ENCODE measurements around the gene BPIFA2. TPM values are rescaled to one million over a fixed set of nuclear protein-coding genes. Genes with fewer than 3 reads are reported as not detected.
"Not testable (repeated sequence)": the region's sequence is repeated elsewhere in the genome, so short reads cannot be mapped to it uniquely, and the experiment has no call there.

BPIFA2 gene
- total and polyA plus RNA-seq, 3 experiments from 2014 or later: not detected

DNA sequence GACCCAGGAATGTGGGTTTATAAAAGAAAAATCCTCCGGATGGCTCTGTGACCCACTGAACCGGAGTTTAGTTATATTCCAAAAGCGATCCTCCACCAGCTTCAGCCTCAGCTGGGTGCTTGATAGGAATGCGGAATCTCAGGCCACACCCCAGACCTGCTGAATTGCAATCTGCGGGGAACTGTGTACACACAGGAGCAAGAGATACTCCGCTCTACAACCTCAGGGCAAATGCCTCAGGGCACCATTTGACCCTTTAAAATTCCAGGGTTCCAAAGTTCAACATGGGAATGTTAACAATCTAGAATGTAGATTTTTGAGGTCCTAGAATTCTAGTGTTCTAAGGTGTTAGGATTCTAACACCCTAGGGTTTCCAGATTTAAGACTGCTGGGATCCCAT lies 10.8 kb downstream of the BPIFA2 start:
- peaks cover 8 to 13% of the 10 kb centered on the region in 2 donors for H3K27me3 Mint-ChIP-seq
- ChIA-PET POLR2A (no interaction called here), CTCF (no interaction called here)
- H3K4me1 Mint-ChIP-seq: no peaks in the 10 kb centered on the region
- Histone ChIP-seq H3K27me3 (ENCODE audit: insufficient read depth, low read length, poor library complexity, severe bottlenecking) (no peaks in the 10 kb centered on the region), H3K36me3 (ENCODE audit: insufficient read depth, low read length) (no peaks in the 10 kb centered on the region), H3K9me3 (ENCODE audit: low read length) (no peaks in the 10 kb centered on the region), H3K27ac (ENCODE audit: low read depth, low read length) (no peak overlapping the region), H3K4me1 (ENCODE audit: insufficient read depth, low read length) (no peaks in the 10 kb centered on the region), H3K4me3 (ENCODE audit: low read length) (no peak overlapping the region)
- DNase-seq: no peak
- H3K36me3 Mint-ChIP-seq: no peaks in the 10 kb centered on the region
- H3K4me3 Mint-ChIP-seq: no peak overlapping the region
- peaks cover 0 to 5% (median 0%) of the 10 kb centered on the region in 5 donors for H3K9me3 Mint-ChIP-seq
- H3K27ac Mint-ChIP-seq: no peak overlapping the region

DNA sequence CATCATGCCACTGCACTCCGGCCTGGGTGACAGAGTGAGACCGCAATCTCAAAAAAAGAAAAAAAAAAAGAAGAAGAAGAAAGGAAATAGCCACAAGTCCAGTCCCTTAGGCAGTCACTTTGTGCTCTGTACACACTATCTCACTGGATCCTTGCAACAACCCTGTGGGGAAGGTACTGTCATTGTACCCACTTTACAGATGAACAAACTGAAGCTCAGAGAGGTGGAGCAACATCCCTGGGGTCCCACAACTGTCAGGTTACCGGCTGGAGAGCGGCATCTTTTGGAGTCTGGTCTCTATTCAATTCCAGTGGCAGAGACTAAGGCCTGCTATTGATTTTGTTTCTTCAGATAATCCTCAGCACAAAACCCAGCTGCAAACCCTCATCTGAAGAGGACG lies 12.2 kb downstream of the BPIFA2 start:
- H3K27me3 Mint-ChIP-seq: peaks cover 11 to 12% of the 10 kb centered on the region in 2 donors
- no peak overlapping the region for H3K27ac ChIP-seq (ENCODE audit: low read depth, low read length)
- ChIA-PET POLR2A (no interaction called here), CTCF (no interaction called here)
- H3K9me3 ChIP-seq (ENCODE audit: low read length): no peaks in the 10 kb centered on the region
- H3K4me1 Mint-ChIP-seq: no peaks in the 10 kb centered on the region
- H3K36me3 ChIP-seq (ENCODE audit: insufficient read depth, low read length): no peaks in the 10 kb centered on the region
- no peak overlapping the region for H3K4me3 ChIP-seq (ENCODE audit: low read length)
- DNase-seq: no peak
- H3K4me1 ChIP-seq (ENCODE audit: insufficient read depth, low read length): no peaks in the 10 kb centered on the region
- no peaks in the 10 kb centered on the region for H3K36me3 Mint-ChIP-seq
- peaks cover 0 to 5% (median 0%) of the 10 kb centered on the region in 5 donors for H3K9me3 Mint-ChIP-seq
- H3K27ac Mint-ChIP-seq: no peak overlapping the region
- no peak overlapping the region for H3K4me3 Mint-ChIP-seq
- H3K27me3 ChIP-seq (ENCODE audit: insufficient read depth, low read length, poor library complexity, severe bottlenecking): no peaks in the 10 kb centered on the region

DNA sequence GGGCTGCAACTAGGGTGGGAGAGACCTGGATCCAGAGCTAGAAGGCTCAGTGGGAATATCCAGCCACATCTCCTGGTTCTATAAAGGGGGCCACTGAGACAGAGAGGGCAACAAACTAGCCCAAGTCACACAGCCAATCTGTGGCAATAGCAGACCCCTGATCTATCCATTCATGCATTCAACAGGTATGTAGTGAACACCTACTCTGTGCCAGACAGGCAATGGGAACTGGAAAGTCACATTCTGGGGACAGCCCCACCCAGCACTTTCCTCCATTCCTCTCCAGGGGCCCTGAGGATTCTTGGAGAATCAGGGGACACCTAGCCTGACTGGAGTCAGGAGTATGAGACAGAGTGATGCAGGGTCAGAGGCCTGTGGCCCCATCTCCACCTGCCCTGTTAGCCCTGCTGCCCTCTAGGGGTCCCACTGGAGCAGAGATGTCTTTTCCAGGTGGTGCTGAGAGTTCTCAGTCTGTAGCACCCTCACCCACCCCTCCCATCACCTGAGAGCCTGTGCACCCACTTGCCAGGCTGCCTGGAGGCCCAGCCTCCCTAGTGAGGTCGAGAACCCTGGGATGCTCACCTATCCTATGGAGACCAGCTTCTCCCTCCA lies 13.6 kb downstream of the BPIFA2 start:
- Mint-ChIP-seq H3K36me3 (no peaks in the 10 kb centered on the region), H3K4me1 (no peaks in the 10 kb centered on the region), H3K4me3 (no peak overlapping the region), H3K27ac (no peak overlapping the region), H3K27me3 (peaks cover 10 to 12% of the 10 kb centered on the region in 2 donors), H3K9me3 (peaks cover 0 to 5% (median 0%) of the 10 kb centered on the region in 5 donors)
- no peak for DNase-seq
- no peaks in the 10 kb centered on the region for H3K27me3 ChIP-seq (ENCODE audit: insufficient read depth, low read length, poor library complexity, severe bottlenecking)
- no peaks in the 10 kb centered on the region for H3K36me3 ChIP-seq (ENCODE audit: insufficient read depth, low read length)
- H3K4me3 ChIP-seq (ENCODE audit: low read length): no peak overlapping the region
- CTCF ChIA-PET: no interaction called here
- POLR2A ChIA-PET: no interaction called here
- H3K27ac ChIP-seq (ENCODE audit: low read depth, low read length): no peak overlapping the region
- no peaks in the 10 kb centered on the region for H3K9me3 ChIP-seq (ENCODE audit: low read length)
- no peaks in the 10 kb centered on the region for H3K4me1 ChIP-seq (ENCODE audit: insufficient read depth, low read length)

DNA sequence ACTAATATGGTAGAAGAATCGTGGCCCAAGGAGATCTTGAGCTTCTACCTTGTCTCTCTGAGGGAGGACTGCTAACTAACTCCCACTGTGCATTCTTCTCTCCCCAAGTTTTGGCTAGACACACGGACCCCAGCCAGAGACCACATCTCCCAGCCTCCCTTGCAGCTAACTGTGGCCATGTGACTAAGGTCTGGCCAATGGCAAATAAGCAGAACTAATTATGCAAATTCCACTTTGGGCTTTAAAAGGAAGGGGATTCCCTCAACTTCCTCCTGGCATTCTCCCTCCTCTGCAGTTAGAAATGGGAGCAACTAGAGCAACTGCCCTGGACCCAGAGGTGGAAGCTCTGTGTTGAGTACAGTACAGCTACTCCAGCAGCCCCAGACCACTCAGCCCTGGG lies 15.4 kb downstream of the BPIFA2 start:
- Mint-ChIP-seq H3K27me3 (peaks cover 5 to 12% of the 10 kb centered on the region in 2 donors), H3K9me3 (peaks cover 0 to 5% (median 0%) of the 10 kb centered on the region in 5 donors), H3K27ac (peak overlapping the region in 1 of 8 donors; percentile 24), H3K36me3 (no peaks in the 10 kb centered on the region), H3K4me1 (no peaks in the 10 kb centered on the region), H3K4me3 (no peak overlapping the region)
- POLR2A ChIA-PET: no interaction called here
- no peaks in the 10 kb centered on the region for H3K4me1 ChIP-seq (ENCODE audit: insufficient read depth, low read length)
- CTCF ChIA-PET: no interaction called here
- no peak overlapping the region for H3K27ac ChIP-seq (ENCODE audit: low read depth, low read length)
- no peak for DNase-seq
- no peaks in the 10 kb centered on the region for H3K36me3 ChIP-seq (ENCODE audit: insufficient read depth, low read length)
- H3K4me3 ChIP-seq (ENCODE audit: low read length): no peak overlapping the region
- no peaks in the 10 kb centered on the region for H3K9me3 ChIP-seq (ENCODE audit: low read length)
- H3K27me3 ChIP-seq (ENCODE audit: insufficient read depth, low read length, poor library complexity, severe bottlenecking): no peaks in the 10 kb centered on the region

DNA sequence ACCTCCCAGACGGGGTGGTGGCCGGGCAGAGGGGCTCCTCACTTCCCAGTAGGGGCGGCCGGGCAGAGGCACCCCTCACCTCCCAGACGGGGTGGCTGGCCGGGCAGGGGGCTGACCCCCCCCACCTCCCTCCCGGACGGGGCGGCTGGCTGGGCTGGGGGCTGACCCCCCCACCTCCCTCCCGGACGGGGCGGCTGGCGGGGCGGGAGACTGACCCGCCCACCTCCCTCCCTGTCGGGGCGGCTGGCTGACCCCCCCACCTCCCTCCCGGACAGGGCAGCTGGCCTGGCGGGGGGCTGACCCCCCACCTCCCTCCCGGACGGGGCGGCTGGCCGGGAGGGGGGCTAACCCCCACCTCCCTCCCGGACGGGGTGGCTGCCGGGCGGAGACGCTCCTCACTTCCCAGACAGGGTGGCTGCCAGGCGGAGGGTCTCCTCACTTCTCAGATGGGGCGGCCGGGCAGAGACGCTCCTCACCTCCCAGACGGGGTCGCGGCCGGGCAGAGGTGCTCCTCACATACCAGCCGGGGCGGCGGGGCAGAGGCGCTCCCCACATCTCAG lies 17.2 kb downstream of the BPIFA2 start:
- H3K4me1 ChIP-seq (ENCODE audit: insufficient read depth, low read length); H3K4me1 Mint-ChIP-seq; H3K36me3 Mint-ChIP-seq; POLR2A ChIA-PET; H3K4me3 ChIP-seq (ENCODE audit: low read length); H3K27me3 ChIP-seq (ENCODE audit: insufficient read depth, low read length, poor library complexity, severe bottlenecking); H3K9me3 Mint-ChIP-seq; H3K36me3 ChIP-seq (ENCODE audit: insufficient read depth, low read length); H3K9me3 ChIP-seq (ENCODE audit: low read length); H3K4me3 Mint-ChIP-seq; H3K27ac ChIP-seq (ENCODE audit: low read depth, low read length); DNase-seq; CTCF ChIA-PET; H3K27ac Mint-ChIP-seq: not testable (repeated sequence)
- H3K27me3 Mint-ChIP-seq: peaks cover 5 to 13% of the 10 kb centered on the region in 2 donors

DNA sequence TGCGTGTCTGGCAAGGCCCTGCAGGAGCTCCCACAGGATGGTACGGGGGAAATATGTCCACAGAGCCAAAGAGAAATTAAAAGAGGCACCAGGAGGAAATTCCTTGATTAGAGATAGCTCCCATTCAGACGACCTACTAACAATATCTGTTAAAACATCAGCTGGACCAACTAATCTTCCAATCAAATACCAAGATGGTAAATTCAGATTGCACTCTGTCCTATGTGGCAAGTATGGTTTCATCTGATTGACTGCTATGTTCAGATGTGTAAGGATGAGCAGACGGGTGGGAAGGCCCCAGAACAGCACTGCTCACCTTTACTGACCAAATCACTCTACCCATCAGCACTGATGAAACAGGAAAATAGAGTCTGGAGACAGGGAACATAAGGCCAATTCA lies 19.5 kb downstream of the BPIFA2 start:
- no peaks in the 10 kb centered on the region for H3K4me1 Mint-ChIP-seq
- H3K9me3 Mint-ChIP-seq: peaks cover 0 to 3% (median 0%) of the 10 kb centered on the region in 5 donors
- CTCF ChIA-PET: no interaction called here

DNA sequence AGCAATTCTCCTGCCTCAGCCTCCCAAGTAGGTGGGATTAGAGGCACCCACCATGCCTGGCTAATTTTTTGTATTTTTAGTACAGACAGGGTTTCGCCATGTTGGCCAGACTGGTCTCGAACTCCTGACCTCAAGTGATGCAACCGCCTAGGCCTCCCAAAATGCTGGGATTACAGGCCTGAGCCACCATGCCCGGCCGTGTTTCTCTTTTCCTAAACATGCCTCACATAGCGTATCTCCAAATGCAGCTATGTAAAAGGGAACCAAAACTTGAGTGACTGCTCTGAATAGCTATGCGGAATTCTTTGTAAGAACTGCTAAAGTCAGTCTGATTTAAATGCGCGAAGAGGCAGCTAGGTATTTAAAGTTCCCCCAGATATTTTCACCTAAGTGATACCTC lies 20.5 kb downstream of the BPIFA2 start:
- Histone ChIP-seq H3K4me3 (ENCODE audit: low read length) (no peak overlapping the region), H3K27me3 (ENCODE audit: insufficient read depth, low read length, poor library complexity, severe bottlenecking) (no peaks in the 10 kb centered on the region), H3K4me1 (ENCODE audit: insufficient read depth, low read length) (no peaks in the 10 kb centered on the region), H3K36me3 (ENCODE audit: insufficient read depth, low read length) (no peaks in the 10 kb centered on the region), H3K9me3 (ENCODE audit: low read length) (no peaks in the 10 kb centered on the region), H3K27ac (ENCODE audit: low read depth, low read length) (no peak overlapping the region)
- Mint-ChIP-seq H3K4me1 (no peaks in the 10 kb centered on the region), H3K4me3 (no peak overlapping the region), H3K27ac (peak overlapping the region in 1 of 8 donors; percentile 92), H3K27me3 (peaks cover 3 to 26% of the 10 kb centered on the region in 2 donors), H3K9me3 (peaks cover 0 to 1% (median 0%) of the 10 kb centered on the region in 5 donors), H3K36me3 (no peaks in the 10 kb centered on the region)
- ChIA-PET POLR2A (no interaction called here), CTCF (no interaction called here)
- DNase-seq: no peak

More for the DNA sequence above, 19.5 kb downstream of the BPIFA2 start:
- Mint-ChIP-seq H3K4me3 (no peak overlapping the region), H3K27me3 (peaks cover 8 to 24% of the 10 kb centered on the region in 2 donors), H3K27ac (no peak overlapping the region), H3K36me3 (no peaks in the 10 kb centered on the region)
- no peak for DNase-seq
- no peak overlapping the region for H3K4me3 ChIP-seq (ENCODE audit: low read length)
- POLR2A ChIA-PET: no interaction called here
- H3K4me1 ChIP-seq (ENCODE audit: insufficient read depth, low read length): no peaks in the 10 kb centered on the region
- no peaks in the 10 kb centered on the region for H3K27me3 ChIP-seq (ENCODE audit: insufficient read depth, low read length, poor library complexity, severe bottlenecking)
- H3K9me3 ChIP-seq (ENCODE audit: low read length): no peaks in the 10 kb centered on the region
- H3K36me3 ChIP-seq (ENCODE audit: insufficient read depth, low read length): no peaks in the 10 kb centered on the region
- no peak overlapping the region for H3K27ac ChIP-seq (ENCODE audit: low read depth, low read length)

DNA sequence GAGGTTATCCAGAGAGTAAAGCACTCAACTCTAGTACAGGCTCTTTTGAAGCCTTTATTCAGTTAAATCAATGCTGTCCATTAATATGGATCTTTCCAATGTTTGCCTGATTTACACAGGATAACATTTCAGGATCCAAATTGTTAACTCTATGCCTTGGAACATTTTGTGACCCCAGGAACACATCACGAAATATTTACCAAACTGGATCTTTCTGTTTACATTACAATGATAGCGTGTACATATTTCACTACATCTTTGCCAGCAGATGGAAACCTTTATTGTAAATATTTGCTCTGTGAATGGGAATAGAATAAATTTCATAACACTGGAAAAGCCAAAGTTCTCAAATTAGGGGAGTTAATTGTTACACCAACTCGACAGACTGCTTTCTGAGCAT lies 23.5 kb downstream of the BPIFA2 start:
- Histone ChIP-seq H3K9me3 (ENCODE audit: low read length) (no peaks in the 10 kb centered on the region), H3K4me1 (ENCODE audit: insufficient read depth, low read length) (no peaks in the 10 kb centered on the region), H3K36me3 (ENCODE audit: insufficient read depth, low read length) (no peaks in the 10 kb centered on the region), H3K27me3 (ENCODE audit: insufficient read depth, low read length, poor library complexity, severe bottlenecking) (no peaks in the 10 kb centered on the region), H3K27ac (ENCODE audit: low read depth, low read length) (no peak overlapping the region), H3K4me3 (ENCODE audit: low read length) (no peak overlapping the region)
- DNase-seq: no peak
- POLR2A ChIA-PET: no interaction called here
- Mint-ChIP-seq H3K4me1 (no peaks in the 10 kb centered on the region), H3K27me3 (peaks cover 6 to 28% of the 10 kb centered on the region in 2 donors), H3K27ac (no peak overlapping the region), H3K36me3 (no peaks in the 10 kb centered on the region), H3K4me3 (no peak overlapping the region), H3K9me3 (no peaks in the 10 kb centered on the region)
- CTCF ChIA-PET: no interaction called here
